Fibroblast of peridontal ligament (primary cell): ENCODE data around the gene TXK.

ENCODE experiments used
- DNase-seq: peaks from one replicate; pipeline ENCODE4 v3.0.0-alpha.2; 2010; ENCODE audit errors: extremely low read depth

TXK gene

DNA sequence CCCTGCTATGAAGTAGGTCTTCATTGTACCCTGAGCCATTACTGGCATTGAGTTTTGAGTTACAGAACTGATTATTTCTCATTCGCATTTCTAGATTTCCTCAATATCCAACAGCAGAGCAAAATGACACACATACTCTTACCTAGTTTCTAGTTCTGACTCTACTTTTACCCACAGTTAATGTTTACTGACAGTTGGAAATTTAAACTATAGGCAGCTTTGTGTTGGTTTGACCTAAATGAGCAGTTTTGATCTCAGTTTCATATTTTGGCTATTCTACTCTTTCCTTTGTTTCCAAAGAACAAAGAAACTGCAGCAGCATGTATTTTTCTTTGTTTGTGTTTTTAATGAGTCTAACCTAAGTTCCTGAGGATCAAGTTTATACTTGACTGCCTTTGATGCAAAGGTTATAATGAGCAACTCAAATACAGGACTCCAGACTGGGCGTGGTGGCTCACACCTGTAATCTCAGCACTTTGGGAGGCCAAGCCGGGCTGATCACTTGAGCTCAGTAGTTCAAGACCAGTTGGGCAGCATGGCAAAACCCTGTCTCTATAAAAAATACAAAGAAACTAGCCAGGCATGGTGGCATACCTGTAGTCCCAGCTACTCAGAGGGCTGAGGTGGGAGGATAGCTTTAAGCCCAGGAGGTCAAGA is 30.4 kb downstream of the TXK start:
- no peak for DNase-seq

- no peak for DNase-seq
These were observed 31.7 kb downstream of the TXK start for GRCh38 chr4:48102303-48102702.

- DNase-seq: no peak
These were observed 33.8 kb downstream of the TXK start for GRCh38 chr4:48100256-48100655.

GRCh38 chr4:48095441-48095840 is 38.6 kb downstream of the TXK start:
- no peak for DNase-seq

DNA sequence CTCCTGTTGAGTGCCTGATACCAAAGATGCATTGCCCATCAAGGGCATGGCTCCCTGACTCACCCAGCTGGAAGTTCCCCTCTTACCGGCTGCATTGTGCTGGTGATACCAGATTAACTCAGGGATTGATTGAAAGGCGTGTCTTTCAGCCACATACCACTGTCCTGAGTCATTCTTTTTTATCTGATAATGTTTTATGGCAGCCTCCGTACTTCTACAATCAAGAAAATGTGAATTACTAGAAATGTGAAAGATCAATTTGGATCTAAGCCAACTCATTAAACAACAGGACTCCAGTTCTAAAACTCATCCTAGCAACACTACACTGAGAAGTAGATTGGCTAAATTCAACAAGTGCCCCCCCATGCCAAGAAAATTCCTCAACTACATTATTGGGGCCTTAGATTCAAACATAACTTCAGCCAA is 40.0 kb downstream of the TXK start:
- no peak for DNase-seq

GRCh38 chr4:48090621-48091020 is 43.4 kb downstream of the TXK start:
- no peak for DNase-seq

GRCh38 chr4:48085821-48086589 is 48.0 kb downstream of the TXK start:
- no peak for DNase-seq

- DNase-seq: no peak
These were observed 51.1 kb downstream of the TXK start for GRCh38 chr4:48082956-48083355.

DNA sequence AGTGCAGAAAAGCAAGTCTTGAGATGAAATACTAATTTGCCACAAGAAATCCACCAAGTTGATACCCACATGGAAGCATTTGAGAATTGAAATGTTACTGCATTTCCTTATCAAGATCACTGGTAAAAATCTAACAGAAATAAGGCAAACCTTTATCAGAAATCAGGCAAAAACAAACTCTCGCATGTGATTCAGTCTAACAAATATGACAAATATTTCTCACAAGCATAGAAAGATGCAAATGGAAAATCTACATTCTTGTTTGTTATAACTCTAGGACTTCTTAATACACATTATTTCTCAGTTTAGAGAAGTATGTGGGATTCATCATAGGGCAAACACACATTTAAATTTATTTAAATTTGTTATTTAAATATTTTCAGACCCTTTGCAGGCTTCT is 52.9 kb downstream of the TXK start:
- DNase-seq: no peak

GRCh38 chr4:48079972-48080391 is 54.1 kb downstream of the TXK start:
- DNase-seq: no peak

DNA sequence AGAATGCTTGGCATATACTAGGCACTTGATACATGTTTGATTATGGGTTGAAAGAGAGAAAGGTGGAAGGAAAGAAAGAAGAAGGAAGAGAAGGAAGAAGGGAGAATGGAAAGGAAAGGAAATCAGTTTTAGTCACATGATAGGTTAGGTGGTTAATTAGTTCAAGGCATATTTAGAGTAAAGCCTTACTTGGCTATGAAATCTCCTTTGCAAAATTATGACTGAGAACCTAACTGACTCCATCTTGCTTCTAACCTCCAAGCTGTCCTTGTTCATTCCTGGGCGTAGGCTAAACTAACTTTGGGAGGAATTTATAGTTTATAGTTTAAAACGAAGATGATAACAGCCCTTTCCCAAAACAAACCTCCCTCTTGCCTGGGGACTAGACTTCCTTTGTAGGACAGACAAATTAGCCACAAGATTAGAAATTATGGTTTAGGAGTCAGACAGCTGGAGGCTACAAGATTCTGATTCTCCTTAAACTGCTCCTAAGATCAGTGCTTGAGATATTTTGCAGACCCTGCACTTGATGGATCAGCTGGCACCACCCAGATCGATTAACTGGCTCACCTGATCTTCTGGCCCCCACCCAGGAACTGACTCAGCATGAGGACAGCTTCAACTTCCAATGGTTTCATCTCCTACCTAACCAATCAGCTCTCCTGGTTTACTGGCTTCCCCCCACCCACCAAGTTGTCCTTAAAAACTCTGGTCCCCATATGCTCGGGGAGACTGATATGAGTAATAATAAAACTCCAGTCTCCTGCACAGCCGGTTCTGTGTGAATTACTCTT is 55.0 kb downstream of the TXK start:
- DNase-seq: no peak

DNA sequence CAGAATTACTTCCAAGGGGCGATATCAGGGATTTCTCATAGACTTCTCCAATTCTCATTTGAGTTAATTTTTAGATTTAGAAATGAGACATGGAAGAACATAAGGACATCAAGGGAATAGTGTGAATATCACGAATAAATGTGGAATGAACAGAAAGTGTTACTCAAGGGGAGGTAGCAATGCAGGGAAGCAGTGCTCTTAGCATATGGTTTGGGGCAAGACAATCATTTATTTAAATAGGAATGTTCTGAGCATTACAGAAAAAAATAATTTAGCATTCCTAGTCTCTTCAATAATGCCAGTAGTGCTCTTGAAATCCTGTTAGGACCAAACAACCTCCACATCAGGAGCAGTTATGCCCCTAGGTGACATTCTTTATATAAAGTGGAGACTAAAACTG is 55.6 kb downstream of the TXK start:
- no peak for DNase-seq

GRCh38 chr4:48074657-48075056 is 59.4 kb downstream of the TXK start:
- no peak for DNase-seq

GRCh38 chr4:48073567-48074103 is 60.4 kb downstream of the TXK start:
- DNase-seq: no peak

DNA sequence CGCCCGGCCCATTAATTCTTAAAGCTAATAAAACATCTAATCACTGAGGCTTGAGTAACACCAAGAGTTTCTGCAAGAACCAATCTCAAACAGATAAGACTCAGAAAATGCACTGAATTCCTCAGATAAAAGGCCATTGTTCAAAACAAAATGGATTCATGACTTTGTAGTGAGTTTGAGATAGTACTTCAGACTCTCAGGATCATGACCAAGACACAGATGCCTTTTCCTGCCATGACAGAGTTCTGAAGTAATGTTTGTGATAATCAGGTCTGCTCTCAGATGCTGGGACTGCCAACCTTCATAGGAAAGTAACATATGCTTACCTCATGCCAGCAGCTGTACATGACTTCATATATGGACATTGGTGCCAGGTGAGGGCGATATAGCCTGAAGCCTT is 62.9 kb downstream of the TXK start:
- no peak for DNase-seq

GRCh38 chr4:48069026-48069425 is 65.0 kb downstream of the TXK start:
- DNase-seq: no peak

- DNase-seq: no peak
These were observed 65.9 kb downstream of the TXK start for GRCh38 chr4:48068182-48068581.

DNA sequence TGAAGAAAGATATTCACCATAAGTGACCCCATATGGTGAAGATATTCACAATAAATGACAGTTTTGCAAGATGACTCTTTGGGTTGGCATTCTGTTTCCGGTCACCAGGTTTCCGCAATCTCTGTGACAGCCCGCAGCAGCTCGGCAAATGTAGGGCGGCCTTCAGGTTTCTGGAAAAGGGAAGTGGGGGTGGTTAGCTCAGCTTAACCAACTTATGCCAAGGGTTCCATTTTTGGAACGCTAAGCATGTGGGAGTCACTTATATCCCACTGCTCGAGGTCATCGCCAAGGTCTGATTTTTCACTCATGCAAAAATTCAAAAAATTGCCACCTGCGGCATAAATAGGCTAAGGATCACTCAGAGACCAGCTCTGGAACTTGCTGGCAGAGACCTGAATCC is 66.5 kb downstream of the TXK start:
- no peak for DNase-seq

DNA sequence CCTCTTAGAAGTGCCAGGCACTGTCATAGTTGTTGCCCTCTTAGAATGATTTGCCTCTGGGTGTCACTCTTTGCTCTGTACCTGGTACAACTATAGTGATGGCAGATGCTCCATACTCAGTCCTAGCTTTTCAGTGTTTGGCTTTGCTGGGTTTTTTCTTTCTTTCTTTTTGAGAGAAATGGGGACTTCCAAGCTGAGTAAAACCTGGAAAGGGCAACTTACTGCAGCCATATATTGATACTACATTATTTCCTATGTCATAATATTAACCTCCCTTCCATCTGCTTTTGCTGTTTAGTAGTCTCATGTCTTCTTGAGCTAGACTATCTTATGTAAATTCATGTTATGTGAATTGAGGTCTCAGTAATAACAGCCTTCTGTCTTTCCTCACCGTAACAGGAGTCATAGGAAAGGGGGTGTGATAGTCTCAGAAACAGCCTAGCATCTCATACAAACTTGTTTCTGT is 68.4 kb downstream of the TXK start:
- DNase-seq: no peak

DNA sequence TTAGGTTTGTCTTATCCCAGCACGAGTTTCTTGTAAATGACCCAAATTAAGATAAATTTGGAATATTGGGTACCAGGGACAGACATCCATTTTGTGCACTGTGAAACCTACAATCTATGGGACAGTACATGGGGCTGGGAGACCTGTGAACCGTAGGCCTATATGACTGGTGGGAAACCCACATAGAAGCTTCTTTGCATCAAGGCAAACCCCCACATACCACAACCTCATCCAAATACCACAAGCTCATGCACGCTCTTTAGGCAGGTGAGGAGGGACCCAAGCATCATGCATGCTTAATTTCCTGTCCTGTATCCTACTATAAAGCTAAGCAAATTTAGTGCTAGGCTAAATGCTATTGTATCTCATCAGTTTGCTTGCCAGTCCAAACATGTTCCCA is 69.7 kb downstream of the TXK start:
- DNase-seq: no peak

DNA sequence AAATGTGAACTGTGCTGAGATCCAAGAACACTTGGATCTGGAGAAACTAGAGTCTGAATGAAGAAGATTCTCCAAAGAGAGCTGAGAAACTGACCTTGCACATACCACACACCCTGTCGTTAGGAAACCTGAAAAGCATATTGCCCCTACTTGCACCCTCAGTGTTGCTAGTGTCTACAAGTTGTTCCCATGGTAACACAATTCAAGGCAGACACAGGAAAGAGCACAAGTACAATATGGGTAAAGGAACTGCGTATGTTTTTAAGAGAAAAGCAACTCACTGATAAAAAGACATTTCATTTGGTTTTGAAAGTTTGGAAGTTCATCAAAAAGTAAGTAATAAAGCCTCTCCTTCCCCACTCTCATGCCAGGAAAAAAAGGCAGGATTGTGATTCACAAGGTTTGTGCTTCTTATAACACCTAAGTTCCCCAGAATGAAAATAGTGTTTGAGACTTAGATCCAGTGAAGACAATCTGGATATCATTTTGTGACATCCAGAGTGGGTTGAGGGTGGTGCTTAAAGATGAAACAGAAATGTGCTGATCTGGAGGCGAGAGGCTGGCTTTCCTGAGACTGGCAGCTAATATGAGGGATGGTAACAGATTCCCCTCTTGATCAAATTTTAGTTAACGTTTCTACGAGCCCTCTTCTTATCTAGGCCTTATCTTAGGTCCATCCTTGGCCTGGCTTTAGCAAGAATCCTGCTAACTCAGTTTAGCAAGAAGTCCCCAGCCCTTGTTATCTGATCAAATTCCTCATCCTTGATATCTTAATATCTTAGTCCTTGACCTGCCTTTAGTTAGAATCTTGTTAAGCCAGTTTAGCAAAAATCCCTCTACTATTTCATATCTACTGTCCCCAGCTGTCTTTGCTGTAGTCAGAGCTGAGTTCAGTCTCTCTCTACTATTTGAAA is 75.2 kb downstream of the TXK start:
- no peak for DNase-seq
